OCI-LY1 (cell line): Measurements from ENCODE around the gene SNX27.

Experiments used
- H2AFZ ChIP-seq: fragments of 200-600 bp; sonication (generic), shearing (Covaris generic); 2 replicates; pipeline ENCODE4 v1.6.0; 2014; ENCODE audit warnings: antibody characterized with exemption, mild to moderate bottlenecking, low read length
- H3F3A ChIP-seq: fragments of 200-600 bp; sonication (generic), shearing (Covaris generic); 2 replicates; pipeline ENCODE4 v1.6.0; 2014; ENCODE audit warnings: mild to moderate bottlenecking, antibody characterized with exemption, low read length, moderate library complexity; ENCODE audit not compliant: insufficient read depth
- H3K27ac ChIP-seq: fragments of 200-600 bp; sonication (generic); 2 replicates; pipeline ENCODE4 v1.5.1; 2014; ENCODE audit warnings: low read length, mixed run types, mild to moderate bottlenecking, low read depth; ENCODE audit not compliant: poor library complexity, severe bottlenecking
- H3K27me3 ChIP-seq: fragments of 200-600 bp; sonication (generic); 2 replicates; pipeline ENCODE4 v1.6.0; 2014; ENCODE audit warnings: antibody characterized with exemption, mild to moderate bottlenecking, low read length, moderate library complexity; ENCODE audit not compliant: insufficient read depth
- H3K36me3 ChIP-seq: fragments of 200-600 bp; sonication (generic); 2 replicates; pipeline ENCODE4 v1.6.1; 2014; ENCODE audit warnings: mild to moderate bottlenecking, antibody characterized with exemption, low read length, moderate library complexity, mixed read lengths; ENCODE audit not compliant: insufficient read depth
- H3K4me1 ChIP-seq: fragments of 200-600 bp; sonication (generic); 2 replicates; pipeline ENCODE4 v1.5.1; 2014; ENCODE audit warnings: mild to moderate bottlenecking, low read length, moderate library complexity; ENCODE audit not compliant: insufficient read depth, severe bottlenecking
- H3K4me2 ChIP-seq: fragments of 200-600 bp; sonication (generic), shearing (Covaris generic); 2 replicates; pipeline ENCODE4 v1.6.1; 2014; ENCODE audit warnings: low read length
- H3K4me3 ChIP-seq: fragments of 200-600 bp; sonication (generic); 2 replicates; pipeline ENCODE4 v1.5.1; 2014; ENCODE audit warnings: low read length, low read depth, mild to moderate bottlenecking, mixed read lengths; ENCODE audit not compliant: poor library complexity, severe bottlenecking
- H3K79me2 ChIP-seq: fragments of 200-600 bp; shearing (Covaris generic); 2 replicates; pipeline ENCODE4 v1.6.1; 2016; ENCODE audit warnings: mixed run types, low read length, mixed read lengths; ENCODE audit not compliant: insufficient read depth
- H3K9ac ChIP-seq: fragments of 200-600 bp; sonication (generic), shearing (Covaris generic); 2 replicates; pipeline ENCODE4 v1.6.1; 2014; ENCODE audit warnings: mild to moderate bottlenecking, low read length, mixed read lengths
- H3K9me2 ChIP-seq: fragments of 200-600 bp; sonication (generic), shearing (Covaris generic); 2 replicates; pipeline ENCODE4 v1.6.1; 2014; ENCODE audit warnings: low read depth, mild to moderate bottlenecking, low read length, mixed read lengths
- H3K9me3 ChIP-seq: fragments of 200-600 bp; shearing (Covaris generic); 2 replicates; pipeline ENCODE4 v1.6.1; 2014; ENCODE audit warnings: low read length, mixed read lengths
- H4K20me1 ChIP-seq: fragments of 200-600 bp; sonication (generic), shearing (Covaris generic); 2 replicates; pipeline ENCODE4 v1.6.0; 2016; ENCODE audit warnings: mild to moderate bottlenecking, low read length; ENCODE audit not compliant: insufficient read depth
- EZH2 ChIP-seq: fragments of 200-600 bp; sonication (generic), shearing (Covaris generic); IDR thresholded peaks from 2 replicates; pipeline ENCODE4 v1.8.0; 2017; ENCODE audit warnings: borderline replicate concordance, mixed run types, mild to moderate bottlenecking, antibody characterized with exemption, low read length, moderate library complexity, mixed read lengths
- TF ChIP-seq, protein P1 (sequence below): fragments of 200-600 bp; sonication (generic), shearing (Covaris generic); IDR thresholded peaks from 2 replicates; pipeline ENCODE4 v1.5.1; 2017; ENCODE audit warnings: mild to moderate bottlenecking, antibody characterized with exemption, low read length, moderate library complexity, mixed read lengths

Gene SNX27

DNA sequence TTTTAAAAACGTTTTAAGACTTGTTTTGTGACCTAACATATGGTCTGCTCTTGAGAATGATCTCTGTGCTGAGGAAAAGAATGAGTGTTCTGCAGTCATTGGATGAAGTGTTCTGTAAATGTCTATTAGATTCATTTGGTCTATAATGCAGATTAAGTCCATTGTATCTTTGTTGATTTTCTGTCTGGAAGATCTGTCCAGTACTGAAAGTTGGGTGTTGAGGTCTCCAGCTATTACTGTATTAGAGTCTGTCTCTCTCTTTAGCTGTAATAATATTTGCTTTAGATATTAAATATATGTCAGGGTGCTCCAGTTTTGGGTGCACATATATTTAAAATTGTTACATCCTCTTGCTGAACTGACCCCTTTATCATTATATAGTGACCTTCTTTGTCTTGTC is 61.6 kb downstream of the SNX27 start:
- Histone ChIP-seq H3K9me2 (no peaks in the 10 kb centered on the region), H3K9me3 (no peaks in the 10 kb centered on the region), H3F3A (no peaks in the 10 kb centered on the region), H3K27me3 (no peaks in the 10 kb centered on the region), H3K4me1 (no peaks in the 10 kb centered on the region), H3K36me3 (peaks cover 36% of the 10 kb centered on the region), H3K79me2 (no peaks in the 10 kb centered on the region), H4K20me1 (no peaks in the 10 kb centered on the region), H2AFZ (no peak overlapping the region), H3K27ac (no peak overlapping the region), H3K9ac (no peak overlapping the region), H3K4me2 (no peak overlapping the region), H3K4me3 (no peak overlapping the region)
- TF ChIP-seq, protein P1, sequence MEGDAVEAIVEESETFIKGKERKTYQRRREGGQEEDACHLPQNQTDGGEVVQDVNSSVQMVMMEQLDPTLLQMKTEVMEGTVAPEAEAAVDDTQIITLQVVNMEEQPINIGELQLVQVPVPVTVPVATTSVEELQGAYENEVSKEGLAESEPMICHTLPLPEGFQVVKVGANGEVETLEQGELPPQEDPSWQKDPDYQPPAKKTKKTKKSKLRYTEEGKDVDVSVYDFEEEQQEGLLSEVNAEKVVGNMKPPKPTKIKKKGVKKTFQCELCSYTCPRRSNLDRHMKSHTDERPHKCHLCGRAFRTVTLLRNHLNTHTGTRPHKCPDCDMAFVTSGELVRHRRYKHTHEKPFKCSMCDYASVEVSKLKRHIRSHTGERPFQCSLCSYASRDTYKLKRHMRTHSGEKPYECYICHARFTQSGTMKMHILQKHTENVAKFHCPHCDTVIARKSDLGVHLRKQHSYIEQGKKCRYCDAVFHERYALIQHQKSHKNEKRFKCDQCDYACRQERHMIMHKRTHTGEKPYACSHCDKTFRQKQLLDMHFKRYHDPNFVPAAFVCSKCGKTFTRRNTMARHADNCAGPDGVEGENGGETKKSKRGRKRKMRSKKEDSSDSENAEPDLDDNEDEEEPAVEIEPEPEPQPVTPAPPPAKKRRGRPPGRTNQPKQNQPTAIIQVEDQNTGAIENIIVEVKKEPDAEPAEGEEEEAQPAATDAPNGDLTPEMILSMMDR: no peak
- TF ChIP-seq EZH2: no peak

DNA sequence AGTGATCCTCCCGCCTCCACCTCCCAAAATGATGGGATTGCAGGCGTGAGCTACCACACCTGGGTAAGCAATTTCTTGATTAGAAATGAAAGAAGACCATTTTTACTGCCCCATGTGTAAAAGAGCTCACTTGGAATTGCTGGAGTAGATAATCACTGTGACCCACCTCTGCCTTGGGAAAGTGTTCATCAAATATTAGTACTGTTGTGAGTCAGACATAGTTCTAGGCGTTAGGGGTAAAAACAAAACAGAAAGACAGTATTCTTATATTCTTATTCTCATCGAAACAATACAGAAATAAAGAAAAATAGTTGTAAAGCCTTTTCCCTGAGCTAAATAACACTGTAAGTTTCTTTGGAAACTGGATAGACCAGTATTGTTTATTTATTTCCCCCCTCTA is 68.5 kb downstream of the SNX27 start:
- Histone ChIP-seq H3K9me2 (no peaks in the 10 kb centered on the region), H3K27ac (no peak overlapping the region), H3F3A (no peaks in the 10 kb centered on the region), H3K79me2 (no peaks in the 10 kb centered on the region), H3K9ac (no peak overlapping the region), H3K4me1 (no peaks in the 10 kb centered on the region), H3K9me3 (no peaks in the 10 kb centered on the region), H3K4me3 (no peak overlapping the region), H2AFZ (no peak overlapping the region), H3K27me3 (no peaks in the 10 kb centered on the region), H3K36me3 (peaks cover 15% of the 10 kb centered on the region), H4K20me1 (no peaks in the 10 kb centered on the region), H3K4me2 (no peak overlapping the region)
- TF ChIP-seq, protein P1: no peak
- TF ChIP-seq EZH2: no peak

DNA sequence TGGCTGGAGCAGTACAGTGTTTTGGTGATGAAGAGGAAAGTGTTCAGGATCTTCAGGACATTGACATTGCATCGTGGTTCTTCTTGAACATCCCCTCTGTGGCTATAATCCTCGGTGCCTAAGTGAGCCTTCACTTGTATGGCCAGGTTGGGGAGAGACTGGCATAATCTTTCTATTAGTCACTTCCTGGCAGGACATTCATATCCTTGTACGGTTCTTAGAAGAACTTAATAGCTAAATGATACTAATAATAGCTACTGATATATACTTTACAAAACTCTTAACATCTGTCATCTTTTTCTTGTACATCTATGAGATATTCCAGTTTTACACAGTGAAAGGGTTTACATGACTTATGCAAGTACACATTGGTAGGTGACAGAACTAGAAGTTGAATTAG is 69.0 kb downstream of the SNX27 start:
- H3K4me3 ChIP-seq: no peak overlapping the region
- H3K27me3 ChIP-seq: no peaks in the 10 kb centered on the region
- no peaks in the 10 kb centered on the region for H3K4me1 ChIP-seq
- H2AFZ ChIP-seq: no peak overlapping the region
- no peaks in the 10 kb centered on the region for H3K9me2 ChIP-seq
- no peaks in the 10 kb centered on the region for H4K20me1 ChIP-seq
- H3K9me3 ChIP-seq: no peaks in the 10 kb centered on the region
- no peak overlapping the region for H3K9ac ChIP-seq
- no peak overlapping the region for H3K27ac ChIP-seq
- peaks cover 15% of the 10 kb centered on the region for H3K36me3 ChIP-seq
- H3F3A ChIP-seq: no peaks in the 10 kb centered on the region
- TF ChIP-seq, protein P1: no peak
- no peak for TF ChIP-seq EZH2
- no peak overlapping the region for H3K4me2 ChIP-seq
- H3K79me2 ChIP-seq: no peaks in the 10 kb centered on the region
